ENCODE data around the gene LENG8. TPM values are rescaled to one million over a fixed set of nuclear protein-coding genes. Genes with fewer than 3 reads are reported as not detected.

The LENG8 gene
- total RNA-seq, 1 experiment from 2014 or later = 148 TPM

DNA sequence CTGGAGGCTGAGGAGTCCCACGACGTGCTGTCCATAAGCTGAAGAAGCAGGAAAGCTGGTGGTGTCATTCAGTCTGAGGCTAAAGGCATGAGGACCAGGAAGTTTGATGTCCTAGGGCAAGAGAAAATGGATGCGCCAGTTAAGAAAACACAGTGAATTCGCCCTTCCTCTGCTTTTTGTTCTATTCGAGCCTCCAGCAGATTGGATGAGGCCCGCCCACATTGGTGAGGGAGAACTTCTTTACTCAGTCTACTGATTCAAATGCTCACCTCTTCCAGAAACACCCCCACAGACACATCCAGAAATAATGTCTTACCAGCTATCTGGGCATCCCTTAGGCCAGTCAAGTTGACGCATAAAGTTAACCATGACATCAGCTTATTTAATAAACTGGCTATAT, 41.2 kb upstream of the LENG8 start:
- Mint-ChIP-seq H3K4me3 (no peak overlapping the region), H3K4me1 (peaks cover 15% of the 10 kb centered on the region in 2 experiments), H3K27me3 (ENCODE audit: low read depth) (peaks cover 77% of the 10 kb centered on the region), H3K36me3 (ENCODE audit: insufficient read depth in 1 of 3, low read depth in 3 of 3) (peaks cover 0 to 5% (median 3%) of the 10 kb centered on the region in 3 experiments; a peak in 4 of 7 replicates), H3K9me3 (peaks cover 17 to 77% of the 10 kb centered on the region in 2 experiments), H3K27ac (no peak overlapping the region)
- H2BK120ac ChIP-seq (ENCODE audit: low read depth, low read length, poor library complexity, severe bottlenecking) = no peak overlapping the region
- no peak overlapping the region for H4K91ac ChIP-seq (ENCODE audit: insufficient read length, low read depth, low read length)
- no peak overlapping the region for H3K4ac ChIP-seq (ENCODE audit: low read depth, low read length)
- no peak overlapping the region for H3K14ac ChIP-seq (ENCODE audit: insufficient read depth, low read length)
- H3K79me1 ChIP-seq (ENCODE audit: insufficient read depth, low read depth, low read length, poor library complexity, severe bottlenecking) = no peaks in the 10 kb centered on the region
- no peak for DNase-seq
- H4K8ac ChIP-seq (replicated peaks; ENCODE audit: insufficient read length, low read depth, low read length) = no peak overlapping the region
- no peak overlapping the region for H3K4me2 ChIP-seq (ENCODE audit: insufficient read depth, insufficient read length, low read length)
- no peak overlapping the region for H2BK5ac ChIP-seq (ENCODE audit: insufficient read length, low read length)
- no peak overlapping the region for H2AK5ac ChIP-seq (ENCODE audit: insufficient read length, low read length)
- no peak overlapping the region for H2BK12ac ChIP-seq (ENCODE audit: insufficient read length, low read depth, low read length)
- H3K56ac ChIP-seq (ENCODE audit: insufficient read length, low read depth, low read length) = no peak overlapping the region
- no peak overlapping the region for H3T11ph ChIP-seq (ENCODE audit: low read length)
- no peaks in the 10 kb centered on the region for H3K9me3 ChIP-seq (ENCODE audit: control insufficient read depth, low read depth, low read length)
- WGBS (ENCODE audit: extremely low coverage, insufficient read length, low lambda C conversion rate) = no CpG with 5 or more reads among the region's 7 CpGs
- no peaks in the 10 kb centered on the region for H3K27me3 ChIP-seq (ENCODE audit: insufficient read depth, low read length)
- H3K27ac ChIP-seq (ENCODE audit: insufficient read length, low read depth, low read length) = no peak overlapping the region
- no peak overlapping the region for H2BK20ac ChIP-seq (ENCODE audit: low read depth, low read length, poor library complexity, severe bottlenecking)
- TF ChIP-seq, protein P1, sequence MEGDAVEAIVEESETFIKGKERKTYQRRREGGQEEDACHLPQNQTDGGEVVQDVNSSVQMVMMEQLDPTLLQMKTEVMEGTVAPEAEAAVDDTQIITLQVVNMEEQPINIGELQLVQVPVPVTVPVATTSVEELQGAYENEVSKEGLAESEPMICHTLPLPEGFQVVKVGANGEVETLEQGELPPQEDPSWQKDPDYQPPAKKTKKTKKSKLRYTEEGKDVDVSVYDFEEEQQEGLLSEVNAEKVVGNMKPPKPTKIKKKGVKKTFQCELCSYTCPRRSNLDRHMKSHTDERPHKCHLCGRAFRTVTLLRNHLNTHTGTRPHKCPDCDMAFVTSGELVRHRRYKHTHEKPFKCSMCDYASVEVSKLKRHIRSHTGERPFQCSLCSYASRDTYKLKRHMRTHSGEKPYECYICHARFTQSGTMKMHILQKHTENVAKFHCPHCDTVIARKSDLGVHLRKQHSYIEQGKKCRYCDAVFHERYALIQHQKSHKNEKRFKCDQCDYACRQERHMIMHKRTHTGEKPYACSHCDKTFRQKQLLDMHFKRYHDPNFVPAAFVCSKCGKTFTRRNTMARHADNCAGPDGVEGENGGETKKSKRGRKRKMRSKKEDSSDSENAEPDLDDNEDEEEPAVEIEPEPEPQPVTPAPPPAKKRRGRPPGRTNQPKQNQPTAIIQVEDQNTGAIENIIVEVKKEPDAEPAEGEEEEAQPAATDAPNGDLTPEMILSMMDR (conservative IDR thresholded peaks at IDR 0.05) = no peak
- no peaks in the 10 kb centered on the region for H3K23me2 ChIP-seq (ENCODE audit: insufficient read length, low read depth, low read length, poor library complexity, severe bottlenecking)
- no peak overlapping the region for H2BK15ac ChIP-seq (ENCODE audit: low read depth, low read length)
- no peak overlapping the region for H2AFZ ChIP-seq (ENCODE audit: low read length)
- no peak overlapping the region for H3K18ac ChIP-seq (ENCODE audit: insufficient read length, low read depth, low read length)
- no peaks in the 10 kb centered on the region for H3K79me2 ChIP-seq (ENCODE audit: insufficient read depth, low read length)
- no peak overlapping the region for H3K9ac ChIP-seq (ENCODE audit: extremely low read depth, insufficient read length, low read length)
- H3K23ac ChIP-seq (ENCODE audit: insufficient read length, low read depth, low read length) = no peak overlapping the region
- no peaks in the 10 kb centered on the region; the same call in 1 of the 2 replicates for H3K4me1 ChIP-seq (ENCODE audit: insufficient read depth, low read length)
- H4K20me1 ChIP-seq (ENCODE audit: control insufficient read depth, insufficient read depth, insufficient read length) = no peaks in the 10 kb centered on the region
- no peak overlapping the region for H4K5ac ChIP-seq (ENCODE audit: insufficient read length, low read depth, low read length)

Data from H9 (cell line).